SK-N-SH treated with all-trans-retinoic acid at 6 μM for 48 hours (cell line): ENCODE measurements around the gene ILK.

Source experiments
- ARNTL ChIP-seq: fragments of 450-650 bp; formaldehyde crosslinking; IDR thresholded peaks from 2 replicates; pipeline ENCODE4 v1.5.0; 2020; ENCODE audit warnings: low read depth, mild to moderate bottlenecking, moderate library complexity, borderline replicate concordance
- ESRRG ChIP-seq: fragments of 250-450 bp; sonication (Bioruptor Pico); IDR thresholded peaks from 2 replicates; pipeline ENCODE4 v1.6.1; 2021; ENCODE audit warnings: mild to moderate bottlenecking
- GLIS3 ChIP-seq: fragments of 250-450 bp; sonication (Bioruptor Pico); IDR thresholded peaks from 2 replicates; pipeline ENCODE4 v1.5.0; 2020; ENCODE audit warnings: mild to moderate bottlenecking, moderate library complexity
- ISL1 ChIP-seq: fragments of 250-450 bp; sonication (Bioruptor Pico); IDR thresholded peaks from 2 replicates; pipeline ENCODE4 v2.1.2; 2022; ENCODE audit warnings: mild to moderate bottlenecking, moderate library complexity
- PATZ1 ChIP-seq: fragments of 250-450 bp; sonication (Bioruptor Pico); IDR thresholded peaks from 2 replicates; pipeline ENCODE4 v1.8.0; 2020; ENCODE audit warnings: mild to moderate bottlenecking, moderate library complexity, borderline replicate concordance
- SNAI2 ChIP-seq: fragments of 250-450 bp; sonication (Bioruptor Pico); IDR thresholded peaks from 2 replicates; pipeline ENCODE4 v1.5.0; 2020; ENCODE audit warnings: mild to moderate bottlenecking, moderate library complexity
- ZFP3 ChIP-seq: fragments of 250-450 bp; sonication (Bioruptor Pico); IDR thresholded peaks from 2 replicates; pipeline ENCODE4 v1.5.0; 2020; ENCODE audit warnings: mild to moderate bottlenecking, moderate library complexity
- ZFP30 ChIP-seq: fragments of 450-650 bp; formaldehyde crosslinking; IDR thresholded peaks from 2 replicates; pipeline ENCODE4 v1.5.0; 2022; ENCODE audit warnings: mild to moderate bottlenecking, moderate library complexity

GRCh38 chr11:6614446-6614845 is 10.9 kb downstream of the ILK start:
- no peak for TF ChIP-seq ZFP30
- TF ChIP-seq PATZ1 = no peak
- TF ChIP-seq ARNTL (CRISPR knock-in tag) = no peak
- no peak for TF ChIP-seq ISL1
- TF ChIP-seq GLIS3 (CRISPR knock-in tag) = no peak
- no peak for TF ChIP-seq ZFP3
- TF ChIP-seq ESRRG = no peak
- no peak for TF ChIP-seq SNAI2
